K562 (cell line): ENCODE data around the gene PLXND1. TPM values are rescaled to one million over a fixed set of nuclear protein-coding genes. Genes with fewer than 3 reads are reported as not detected.

Experiments
- ATAC-seq: fragments of 200-7000 bp; cut with Tn5 transposase; 3 replicates; pipeline ENCODE4 v1.9.1; 2020; ENCODE audit warnings: moderate library complexity
- BruUV-seq: library from RNA; stranded (reverse); fragments of 400-500 nt; replicated peaks from 2 replicates; lab custom pipeline; 2021; lab: Mats Ljungman, UMichigan
- CTCF ChIA-PET: fragments of 300-600 bp; formaldehyde crosslinking; extraction: SDS; loops from one replicate; lab custom pipeline; 2021; ENCODE audit warnings: low intra/inter-chr PET ratio; lab: Yijun Ruan, JAX
- POLR2A ChIA-PET: fragments of 300-600, 350-650 bp; sonication (Branson Sonifier 250); formaldehyde crosslinking; extraction: SDS; loops from one replicate; lab custom pipeline; 2021; ENCODE audit warnings: antibody characterized with exemption, inconsistent platforms; lab: Yijun Ruan, JAX
- DNase-seq, 4 experiments: peaks; one replicate each; pipeline versions ENCODE4 v3.0.0 to v3.0.0-alpha.2; 2011 to 2018; ENCODE audit warnings: low spot score in 3 of 4, mixed read lengths in 3 of 4; ENCODE audit errors: extremely low read depth in 1 of 4
- FAIRE-seq: peaks from 2 replicates; lab custom pipeline; 2011; peaks lifted over from hg19 to GRCh38; lab: Jason Lieb, UNC
- H2AFZ ChIP-seq: 2 replicates; pipeline ENCODE4 v1.6.0; 2011; ENCODE audit warnings: low read depth, low read length, control low read depth, inconsistent platforms
- H3K27ac ChIP-seq: fragments of 200-600 bp; 3 replicates; pipeline ENCODE4 v1.8.0; 2011; ENCODE audit warnings: low read depth, mild to moderate bottlenecking, control low read depth, inconsistent platforms, low read length, moderate library complexity, mixed read lengths; ENCODE audit errors: extremely low read depth
- H3K27me3 ChIP-seq, 2 experiments: fragments of 300-600 bp in 1 of 2; 2 replicates in 1 of 2; 3 replicates in 1 of 2; pipeline versions ENCODE4 v1.6.0 to v1.8.0; 2011; ENCODE audit warnings: inconsistent platforms in 2 of 2, low read length in 2 of 2, mild to moderate bottlenecking in 1 of 2, mixed read lengths in 1 of 2, moderate library complexity in 1 of 2; ENCODE audit not compliant: control insufficient read depth in 2 of 2, insufficient read depth in 2 of 2
- H3K36me3 ChIP-seq: fragments of 300-600 bp; 3 replicates; pipeline ENCODE4 v1.8.0; 2011; ENCODE audit warnings: mild to moderate bottlenecking, low read length, inconsistent platforms; ENCODE audit not compliant: control insufficient read depth, insufficient read depth
- H3K4me1 ChIP-seq, 2 experiments: fragments of 200-600 bp in 1 of 2; replicated peaks in 1 of 2; 2 replicates in 1 of 2; 3 replicates in 1 of 2; pipeline versions ENCODE4 v1.5.1 to v1.8.0; 2011; ENCODE audit warnings: inconsistent platforms in 2 of 2, low read length in 2 of 2, mild to moderate bottlenecking in 1 of 2, mixed read lengths in 1 of 2, moderate library complexity in 1 of 2; ENCODE audit not compliant: control insufficient read depth in 2 of 2, insufficient read depth in 2 of 2
- H3K4me2 ChIP-seq: 2 replicates; pipeline ENCODE4 v1.6.1; 2011; ENCODE audit warnings: low read length, control low read depth, inconsistent platforms, mixed read lengths; ENCODE audit not compliant: insufficient read depth
- H3K4me3 ChIP-seq: fragments of 200-600 bp; sonication (generic), shearing (Covaris generic); 2 replicates; pipeline ENCODE4 v1.5.1; 2016; ENCODE audit warnings: control low read depth, inconsistent platforms
- H3K79me2 ChIP-seq: fragments of 200-600 bp; 3 replicates; pipeline ENCODE4 v1.8.0; 2011; ENCODE audit warnings: low read length, inconsistent platforms; ENCODE audit not compliant: control insufficient read depth, insufficient read depth
- H3K9ac ChIP-seq, 2 experiments: 2 replicates each; pipeline versions ENCODE4 v1.6.0 to v1.6.1; 2011; ENCODE audit warnings: low read depth in 2 of 2, low read length in 2 of 2, control low read depth in 1 of 2, inconsistent platforms in 1 of 2, mild to moderate bottlenecking in 1 of 2, mixed read lengths in 1 of 2; ENCODE audit not compliant: insufficient read depth in 1 of 2
- H3K9me1 ChIP-seq: one replicate; pipeline ENCODE4 v1.6.0; 2011; ENCODE audit warnings: inconsistent platforms, mild to moderate bottlenecking, low read length, moderate library complexity; ENCODE audit not compliant: control insufficient read depth, insufficient read depth
- H3K9me3 ChIP-seq: replicated peaks from 2 replicates; pipeline ENCODE4 v1.5.1; 2011; ENCODE audit warnings: low read depth, low read length, inconsistent platforms; ENCODE audit not compliant: control insufficient read depth, insufficient read depth
- H4K20me1 ChIP-seq: replicated peaks from 2 replicates; pipeline ENCODE4 v1.6.1; 2011; ENCODE audit warnings: low read length, inconsistent platforms, mixed read lengths; ENCODE audit not compliant: control insufficient read depth, insufficient read depth
- CEBPB ChIP-seq: fragments of 450-650 bp; IDR thresholded peaks from 2 replicates; pipeline ENCODE4 v1.6.1; 2016; ENCODE audit warnings: missing genetic modification characterization, missing compliant biosample characterization
- CEBPG ChIP-seq, 3 experiments: fragments of 200-800 bp in 1 of 3; sonication (Bioruptor generic) in 1 of 3; sonication (generic) in 1 of 3; formaldehyde crosslinking in 1 of 3; IDR thresholded peaks in 2 of 3; conservative IDR thresholded peaks in 1 of 3; 2 replicates each; pipeline versions ENCODE4 v1.6.1 to v1.8.0; 2016 to 2022; ENCODE audit warnings: missing compliant biosample characterization in 2 of 3, missing genetic modification characterization in 2 of 3, mild to moderate bottlenecking in 1 of 3, missing genetic modification reagents in 1 of 3
- GATAD2B ChIP-seq: fragments of 450-650 bp; IDR thresholded peaks from 2 replicates; pipeline ENCODE4 v1.6.1; 2017; ENCODE audit warnings: mild to moderate bottlenecking, borderline replicate concordance
- GTF2E2 ChIP-seq: fragments of 200-800 bp; sonication (Bioruptor generic); IDR thresholded peaks from 2 replicates; pipeline ENCODE4 v1.6.1; 2016; ENCODE audit warnings: missing genetic modification characterization, missing compliant biosample characterization
- KLF13 ChIP-seq: fragments of 450-650 bp; IDR thresholded peaks from 2 replicates; pipeline ENCODE4 v1.6.1; 2016; ENCODE audit warnings: missing genetic modification characterization, low read depth, mild to moderate bottlenecking, missing compliant biosample characterization, moderate library complexity, borderline replicate concordance
- SREBF1 ChIP-seq: fragments of 150-350 bp; IDR thresholded peaks from 2 replicates; pipeline ENCODE4 v1.6.1; 2014; ENCODE audit warnings: antibody characterized with exemption, low read depth, low read length, borderline replicate concordance
- TCF3 ChIP-seq: sonication (generic); formaldehyde crosslinking; IDR thresholded peaks from 2 replicates; pipeline ENCODE4 v1.4.0; 2020; ENCODE audit warnings: mild to moderate bottlenecking, missing genetic modification reagents
- U2AF2 ChIP-seq: fragments of 200-400 bp; formaldehyde crosslinking; optimal IDR thresholded peaks from 2 replicates; pipeline ENCODE3; 2017; ENCODE audit warnings: low read depth, mild to moderate bottlenecking, low read length
- ZFP30 ChIP-seq: fragments of 250-450 bp; sonication (Bioruptor Pico); IDR thresholded peaks from 2 replicates; pipeline ENCODE4 v1.8.0; 2022; ENCODE audit warnings: moderate library complexity, mild to moderate bottlenecking, inconsistent platforms, borderline replicate concordance
- WGBS: fragments of 100-300 bp; shearing (Covaris generic); methylation state at CpG from one replicate; pipeline ENCODE4 v1.1.6; 2016; ENCODE audit warnings: low coverage, mixed read lengths; ENCODE audit not compliant: insufficient coverage; ENCODE audit errors: missing lambda C conversion rate; 5-methylcytosine and 5-hydroxymethylcytosine counted together
- in situ Hi-C: fragments of 300-500 bp; cut with MboI; formaldehyde crosslinking; loops from 4 replicates; pipeline ENCODE4 v1.15.0; 2018; ENCODE audit warnings: inconsistent platforms, mixed read lengths
- intact Hi-C: fragments of 100-400 bp; cut with micrococcal nuclease; formaldehyde crosslinking; loops from 2 replicates; pipeline ENCODE4 v1.14.2; 2022
- polyA plus RNA-seq, 8 experiments: library from polyadenylated mRNA; depleted of rRNA in 4 of 8; stranded (reverse) in 5 of 8; unstranded in 3 of 8; fragments of >200 nt; fragmentation: Nextera tagmentation in 2 of 8; fragmentation: Illumina TruSeq in 1 of 8; extraction: Ambion mirVana in 2 of 8; extraction: Trizol in 1 of 8; gene quantifications; 2 replicates each; pipeline versions ENCODE4 v1.2.1 to v1.2.3, GENCODE V29; 2011 to 2014; ENCODE audit warnings: inconsistent platforms in 1 of 8, missing spikeins in 1 of 8
- total RNA-seq, 7 experiments: library from RNA; depleted of rRNA in 6 of 7; stranded (reverse); fragments of >200 nt in 6 of 7; fragmentation: Illumina TruSeq in 2 of 7; extraction: Trizol in 2 of 7; gene quantifications; 2 replicates each; pipeline versions ENCODE4 v1.2.1 to v1.2.3, GENCODE V29; 2011 to 2021; ENCODE audit warnings: low replicate concordance in 1 of 7
- TF ChIP-seq, protein P1 (sequence below): fragments of 250-450 bp; sonication (Bioruptor Pico); IDR thresholded peaks from 2 replicates; pipeline ENCODE4 v1.8.0; 2022; ENCODE audit warnings: inconsistent platforms, mild to moderate bottlenecking, moderate library complexity, borderline replicate concordance
- TF ChIP-seq, protein P2 (sequence below): fragments of 250-450 bp; sonication (Bioruptor Pico); IDR thresholded peaks from 2 replicates; pipeline ENCODE4 v1.4.0; 2020; ENCODE audit warnings: mild to moderate bottlenecking, moderate library complexity
- TF ChIP-seq, protein P3 (sequence below): fragments of 250-450 bp; sonication (Bioruptor Pico); IDR thresholded peaks from 2 replicates; pipeline ENCODE4 v1.4.0; 2020
- TF ChIP-seq, protein P4 (sequence below): fragments of 200-400 bp; formaldehyde crosslinking; IDR thresholded peaks from 2 replicates; pipeline ENCODE4 v1.6.1; 2017; ENCODE audit warnings: mild to moderate bottlenecking, low read depth, low read length, moderate library complexity

PLXND1 gene
- total and polyA plus RNA-seq, 9 of the 15 experiments (the other 6 are each of a cell fraction or from before 2014, with no cell fraction given) = 0.34 to 28.8 (median 14.0) TPM

DNA sequence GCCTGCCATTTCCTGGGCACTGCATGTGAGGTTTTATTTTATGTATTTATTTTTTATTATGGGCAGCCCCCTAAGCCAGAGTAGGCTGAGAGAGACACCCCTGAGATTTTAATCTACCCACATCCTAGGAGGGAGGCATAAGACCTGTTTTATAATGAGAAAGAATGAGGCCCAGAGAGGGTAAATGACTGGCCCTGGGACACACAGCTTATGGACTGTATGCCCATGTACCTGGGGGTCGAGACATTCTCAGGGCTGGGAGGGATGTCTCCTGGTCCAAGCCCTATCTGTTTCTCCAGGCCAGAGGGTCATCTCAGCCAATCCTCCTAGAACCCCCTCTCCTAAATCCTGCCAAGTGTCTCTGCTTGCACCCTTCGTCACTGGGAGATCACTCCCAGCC is 6.1 kb downstream of the PLXND1 start (continued):
- TF ChIP-seq, protein P1, sequence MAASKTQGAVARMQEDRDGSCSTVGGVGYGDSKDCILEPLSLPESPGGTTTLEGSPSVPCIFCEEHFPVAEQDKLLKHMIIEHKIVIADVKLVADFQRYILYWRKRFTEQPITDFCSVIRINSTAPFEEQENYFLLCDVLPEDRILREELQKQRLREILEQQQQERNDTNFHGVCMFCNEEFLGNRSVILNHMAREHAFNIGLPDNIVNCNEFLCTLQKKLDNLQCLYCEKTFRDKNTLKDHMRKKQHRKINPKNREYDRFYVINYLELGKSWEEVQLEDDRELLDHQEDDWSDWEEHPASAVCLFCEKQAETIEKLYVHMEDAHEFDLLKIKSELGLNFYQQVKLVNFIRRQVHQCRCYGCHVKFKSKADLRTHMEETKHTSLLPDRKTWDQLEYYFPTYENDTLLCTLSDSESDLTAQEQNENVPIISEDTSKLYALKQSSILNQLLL = no peak
- TF ChIP-seq GTF2E2 (tag) = no peak

DNA sequence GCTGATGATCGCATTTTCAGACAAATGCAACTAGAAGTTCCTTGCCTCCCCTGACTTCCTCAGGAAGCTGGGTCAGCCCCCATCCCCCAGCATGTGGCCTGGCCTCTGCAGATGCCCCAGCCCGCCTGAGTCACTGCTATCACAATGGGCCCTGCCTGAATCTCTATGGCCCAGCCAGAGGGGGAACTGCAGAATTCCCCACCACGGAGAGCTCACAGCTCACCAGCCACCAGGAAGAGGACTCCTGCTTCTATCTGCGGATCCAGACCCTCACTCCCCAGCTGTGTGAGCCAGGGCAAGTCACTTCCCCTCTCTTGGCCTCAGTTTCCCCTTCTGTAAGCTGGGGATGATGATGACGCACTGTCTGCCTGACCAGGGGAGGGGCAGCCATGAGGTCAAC is 6.9 kb downstream of the PLXND1 start:
- Histone ChIP-seq H3K79me2 (peaks cover 86% of the 10 kb centered on the region), H3K9me1 (no peaks in the 10 kb centered on the region), H3K36me3 (peaks cover 5% of the 10 kb centered on the region; the same call in 2 of the 3 replicates), H3K4me1 (peaks cover 44 to 75% of the 10 kb centered on the region in 2 experiments), H3K27me3 (no peaks in the 10 kb centered on the region), H3K9ac (peak overlapping the region in 1 of 2 experiments; percentile 83; a peak in 2 of 4 replicates), H3K9me3 (no peaks in the 10 kb centered on the region), H4K20me1 (peaks cover 12% of the 10 kb centered on the region; the same call in 1 of the 2 replicates), H2AFZ (peak overlapping the region; percentile 1; the same call in 1 of the 2 replicates), H3K27ac (peak overlapping the region; percentile 30; the same call in 2 of the 3 replicates), H3K4me2 (peak overlapping the region; percentile 43), H3K4me3 (no peak overlapping the region)
- ChIA-PET CTCF (no interaction called here), POLR2A (interaction anchor here (0.6 to 1.2 kb wide), 5 partner anchors 8 to 271 kb away, joined by 3 to 4 read pairs (median 3); no protein-coding TSS in a partner anchor)
- DNase-seq = peak; percentile 45 to 78 (median 65)
- intact Hi-C loops (loop anchor here (10.0 kb wide), 1 partner anchor 215 kb away; no protein-coding TSS in a partner anchor), in situ Hi-C loops (no loop called here)
- 18% methylated on average over 5 of the region's 5 CpGs for WGBS
- BruUV-seq = no TSS peak
- peak; percentile 86 for FAIRE-seq
- peak; percentile 65 for ATAC-seq
- TF ChIP-seq, protein P2, sequence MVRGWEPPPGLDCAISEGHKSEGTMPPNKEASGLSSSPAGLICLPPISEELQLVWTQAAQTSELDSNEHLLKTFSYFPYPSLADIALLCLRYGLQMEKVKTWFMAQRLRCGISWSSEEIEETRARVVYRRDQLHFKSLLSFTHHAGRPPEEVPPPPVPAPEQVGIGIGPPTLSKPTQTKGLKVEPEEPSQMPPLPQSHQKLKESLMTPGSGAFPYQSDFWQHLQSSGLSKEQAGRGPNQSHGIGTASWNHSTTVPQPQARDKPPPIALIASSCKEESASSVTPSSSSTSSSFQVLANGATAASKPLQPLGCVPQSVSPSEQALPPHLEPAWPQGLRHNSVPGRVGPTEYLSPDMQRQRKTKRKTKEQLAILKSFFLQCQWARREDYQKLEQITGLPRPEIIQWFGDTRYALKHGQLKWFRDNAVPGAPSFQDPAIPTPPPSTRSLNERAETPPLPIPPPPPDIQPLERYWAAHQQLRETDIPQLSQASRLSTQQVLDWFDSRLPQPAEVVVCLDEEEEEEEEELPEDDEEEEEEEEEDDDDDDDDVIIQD (CRISPR knock-in tag) = no peak
- TF ChIP-seq U2AF2 = no peak
- TF ChIP-seq, protein P3, sequence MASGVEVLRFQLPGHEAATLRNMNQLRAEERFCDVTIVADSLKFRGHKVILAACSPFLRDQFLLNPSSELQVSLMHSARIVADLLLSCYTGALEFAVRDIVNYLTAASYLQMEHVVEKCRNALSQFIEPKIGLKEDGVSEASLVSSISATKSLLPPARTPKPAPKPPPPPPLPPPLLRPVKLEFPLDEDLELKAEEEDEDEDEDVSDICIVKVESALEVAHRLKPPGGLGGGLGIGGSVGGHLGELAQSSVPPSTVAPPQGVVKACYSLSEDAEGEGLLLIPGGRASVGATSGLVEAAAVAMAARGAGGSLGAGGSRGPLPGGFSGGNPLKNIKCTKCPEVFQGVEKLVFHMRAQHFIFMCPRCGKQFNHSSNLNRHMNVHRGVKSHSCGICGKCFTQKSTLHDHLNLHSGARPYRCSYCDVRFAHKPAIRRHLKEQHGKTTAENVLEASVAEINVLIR (CRISPR knock-in tag) = 0 out of 2 replicates have a peak, but pooled peaks have one; percentile 31
- no peak for TF ChIP-seq SREBF1
- TF ChIP-seq KLF13 = no peak
- TF ChIP-seq TCF3 (CRISPR knock-in tag) = peak; percentile 57
- no peak for TF ChIP-seq CEBPG (CRISPR knock-in tag; IDR thresholded peaks at IDR 0.05)
- no peak for TF ChIP-seq CEBPG (tag; conservative IDR thresholded peaks at IDR 0.05 in 1 of 2, IDR thresholded peaks at IDR 0.05 in 1 of 2)
- TF ChIP-seq GATAD2B = no peak
- TF ChIP-seq, protein P4, sequence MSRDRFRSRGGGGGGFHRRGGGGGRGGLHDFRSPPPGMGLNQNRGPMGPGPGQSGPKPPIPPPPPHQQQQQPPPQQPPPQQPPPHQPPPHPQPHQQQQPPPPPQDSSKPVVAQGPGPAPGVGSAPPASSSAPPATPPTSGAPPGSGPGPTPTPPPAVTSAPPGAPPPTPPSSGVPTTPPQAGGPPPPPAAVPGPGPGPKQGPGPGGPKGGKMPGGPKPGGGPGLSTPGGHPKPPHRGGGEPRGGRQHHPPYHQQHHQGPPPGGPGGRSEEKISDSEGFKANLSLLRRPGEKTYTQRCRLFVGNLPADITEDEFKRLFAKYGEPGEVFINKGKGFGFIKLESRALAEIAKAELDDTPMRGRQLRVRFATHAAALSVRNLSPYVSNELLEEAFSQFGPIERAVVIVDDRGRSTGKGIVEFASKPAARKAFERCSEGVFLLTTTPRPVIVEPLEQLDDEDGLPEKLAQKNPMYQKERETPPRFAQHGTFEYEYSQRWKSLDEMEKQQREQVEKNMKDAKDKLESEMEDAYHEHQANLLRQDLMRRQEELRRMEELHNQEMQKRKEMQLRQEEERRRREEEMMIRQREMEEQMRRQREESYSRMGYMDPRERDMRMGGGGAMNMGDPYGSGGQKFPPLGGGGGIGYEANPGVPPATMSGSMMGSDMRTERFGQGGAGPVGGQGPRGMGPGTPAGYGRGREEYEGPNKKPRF = no peak
- no peak for TF ChIP-seq CEBPB (tag)
- no peak for TF ChIP-seq ZFP30 (CRISPR knock-in tag)
